ENCODE data around the gene SPACA6.

Gene SPACA6

GRCh38 chr19:51704626-51705025 is 11.5 kb downstream of the SPACA6 start:
- peaks cover 12% of the 10 kb centered on the region for H3K4me1 ChIP-seq (ENCODE audit: control insufficient read depth, insufficient read depth, low read length)
- peak overlapping the region; percentile 55 for H3K27ac ChIP-seq (ENCODE audit: insufficient read depth, low read depth, low read length, poor library complexity, severe bottlenecking)
- WGBS, 2 experiments = 62 to 71% methylated on average over 4 of the region's 4 CpGs
- H3K27me3 ChIP-seq (ENCODE audit: control insufficient read depth, insufficient read depth, low read length, poor library complexity, severe bottlenecking) = peaks cover 18% of the 10 kb centered on the region
- H3K9me3 ChIP-seq (ENCODE audit: control insufficient read depth, low read length) = no peaks in the 10 kb centered on the region
- H3K4me3 ChIP-seq (ENCODE audit: insufficient read depth, low read depth, low read length) = peak overlapping the region; percentile 56
- H3K36me3 ChIP-seq (ENCODE audit: control insufficient read depth, insufficient read depth, low read length) = no peaks in the 10 kb centered on the region

- peaks cover 12% of the 10 kb centered on the region for H3K4me1 ChIP-seq (ENCODE audit: control insufficient read depth, insufficient read depth, low read length)
- H3K9me3 ChIP-seq (ENCODE audit: control insufficient read depth, low read length) = no peaks in the 10 kb centered on the region
- peaks cover 21% of the 10 kb centered on the region for H3K27me3 ChIP-seq (ENCODE audit: control insufficient read depth, insufficient read depth, low read length, poor library complexity, severe bottlenecking)
- H3K27ac ChIP-seq (ENCODE audit: insufficient read depth, low read depth, low read length, poor library complexity, severe bottlenecking) = no peak overlapping the region
- 94 to 95% methylated on average over 4 of the region's 4 CpGs for WGBS, 2 experiments
- H3K4me3 ChIP-seq (ENCODE audit: insufficient read depth, low read depth, low read length) = no peak overlapping the region
- H3K36me3 ChIP-seq (ENCODE audit: control insufficient read depth, insufficient read depth, low read length) = no peaks in the 10 kb centered on the region
Measured at GRCh38 chr19:51706296-51706695, 13.2 kb downstream of the SPACA6 start.

GRCh38 chr19:51706885-51707284 is 13.8 kb downstream of the SPACA6 start:
- Histone ChIP-seq H3K27me3 (ENCODE audit: control insufficient read depth, insufficient read depth, low read length, poor library complexity, severe bottlenecking) (peaks cover 21% of the 10 kb centered on the region), H3K36me3 (ENCODE audit: control insufficient read depth, insufficient read depth, low read length) (no peaks in the 10 kb centered on the region), H3K4me3 (ENCODE audit: insufficient read depth, low read depth, low read length) (no peak overlapping the region), H3K27ac (ENCODE audit: insufficient read depth, low read depth, low read length, poor library complexity, severe bottlenecking) (no peak overlapping the region), H3K4me1 (ENCODE audit: control insufficient read depth, insufficient read depth, low read length) (peaks cover 12% of the 10 kb centered on the region), H3K9me3 (ENCODE audit: control insufficient read depth, low read length) (no peaks in the 10 kb centered on the region)
- WGBS, 2 experiments = 92 to 95% methylated on average over 3 of the region's 3 CpGs

- 91 to 92% methylated on average over 4 of the region's 4 CpGs for WGBS, 2 experiments
- Histone ChIP-seq H3K27ac (ENCODE audit: insufficient read depth, low read depth, low read length, poor library complexity, severe bottlenecking) (no peak overlapping the region), H3K27me3 (ENCODE audit: control insufficient read depth, insufficient read depth, low read length, poor library complexity, severe bottlenecking) (peaks cover 3% of the 10 kb centered on the region), H3K36me3 (ENCODE audit: control insufficient read depth, insufficient read depth, low read length) (no peaks in the 10 kb centered on the region), H3K4me3 (ENCODE audit: insufficient read depth, low read depth, low read length) (no peak overlapping the region), H3K9me3 (ENCODE audit: control insufficient read depth, low read length) (no peaks in the 10 kb centered on the region), H3K4me1 (ENCODE audit: control insufficient read depth, insufficient read depth, low read length) (no peaks in the 10 kb centered on the region)
Measured at GRCh38 chr19:51708811-51709210, 15.7 kb downstream of the SPACA6 start.

- Histone ChIP-seq H3K9me3 (ENCODE audit: control insufficient read depth, low read length) (no peaks in the 10 kb centered on the region), H3K4me3 (ENCODE audit: insufficient read depth, low read depth, low read length) (no peak overlapping the region), H3K27ac (ENCODE audit: insufficient read depth, low read depth, low read length, poor library complexity, severe bottlenecking) (no peak overlapping the region), H3K36me3 (ENCODE audit: control insufficient read depth, insufficient read depth, low read length) (no peaks in the 10 kb centered on the region), H3K4me1 (ENCODE audit: control insufficient read depth, insufficient read depth, low read length) (no peaks in the 10 kb centered on the region), H3K27me3 (ENCODE audit: control insufficient read depth, insufficient read depth, low read length, poor library complexity, severe bottlenecking) (peaks cover 3% of the 10 kb centered on the region)
- 87 to 88% methylated on average over 6 of the region's 6 CpGs for WGBS, 2 experiments
Measured at GRCh38 chr19:51709575-51709974, 16.4 kb downstream of the SPACA6 start.

- no peak overlapping the region for H3K27ac ChIP-seq (ENCODE audit: insufficient read depth, low read depth, low read length, poor library complexity, severe bottlenecking)
- no peaks in the 10 kb centered on the region for H3K9me3 ChIP-seq (ENCODE audit: control insufficient read depth, low read length)
- H3K4me3 ChIP-seq (ENCODE audit: insufficient read depth, low read depth, low read length) = no peak overlapping the region
- peaks cover 3% of the 10 kb centered on the region for H3K27me3 ChIP-seq (ENCODE audit: control insufficient read depth, insufficient read depth, low read length, poor library complexity, severe bottlenecking)
- no peaks in the 10 kb centered on the region for H3K4me1 ChIP-seq (ENCODE audit: control insufficient read depth, insufficient read depth, low read length)
- 88 to 89% methylated on average over 2 of the region's 2 CpGs for WGBS, 2 experiments
- no peaks in the 10 kb centered on the region for H3K36me3 ChIP-seq (ENCODE audit: control insufficient read depth, insufficient read depth, low read length)
Measured at GRCh38 chr19:51710163-51710562, 17.0 kb downstream of the SPACA6 start.

GRCh38 chr19:51711702-51712101 is 18.6 kb downstream of the SPACA6 start:
- peaks cover 8% of the 10 kb centered on the region for H3K27me3 ChIP-seq (ENCODE audit: control insufficient read depth, insufficient read depth, low read length, poor library complexity, severe bottlenecking)
- H3K4me3 ChIP-seq (ENCODE audit: insufficient read depth, low read depth, low read length) = no peak overlapping the region
- H3K4me1 ChIP-seq (ENCODE audit: control insufficient read depth, insufficient read depth, low read length) = no peaks in the 10 kb centered on the region
- no peaks in the 10 kb centered on the region for H3K36me3 ChIP-seq (ENCODE audit: control insufficient read depth, insufficient read depth, low read length)
- no peaks in the 10 kb centered on the region for H3K9me3 ChIP-seq (ENCODE audit: control insufficient read depth, low read length)
- 79 to 89% methylated on average over 1 of the region's 1 CpG for WGBS, 2 experiments
- H3K27ac ChIP-seq (ENCODE audit: insufficient read depth, low read depth, low read length, poor library complexity, severe bottlenecking) = no peak overlapping the region

GRCh38 chr19:51712461-51713081 is 19.4 kb downstream of the SPACA6 start:
- H3K36me3 ChIP-seq (ENCODE audit: control insufficient read depth, insufficient read depth, low read length) = no peaks in the 10 kb centered on the region
- H3K4me1 ChIP-seq (ENCODE audit: control insufficient read depth, insufficient read depth, low read length) = no peaks in the 10 kb centered on the region
- H3K4me3 ChIP-seq (ENCODE audit: insufficient read depth, low read depth, low read length) = no peak overlapping the region
- peaks cover 17% of the 10 kb centered on the region for H3K27me3 ChIP-seq (ENCODE audit: control insufficient read depth, insufficient read depth, low read length, poor library complexity, severe bottlenecking)
- H3K9me3 ChIP-seq (ENCODE audit: control insufficient read depth, low read length) = no peaks in the 10 kb centered on the region
- no peak overlapping the region for H3K27ac ChIP-seq (ENCODE audit: insufficient read depth, low read depth, low read length, poor library complexity, severe bottlenecking)
- WGBS, 2 experiments = 38% methylated on average over 8 to 9 of the region's 9 CpGs

GRCh38 chr19:51713319-51714285 is 20.5 kb downstream of the SPACA6 start:
- H3K36me3 ChIP-seq (ENCODE audit: control insufficient read depth, insufficient read depth, low read length) = no peaks in the 10 kb centered on the region
- no peaks in the 10 kb centered on the region for H3K4me1 ChIP-seq (ENCODE audit: control insufficient read depth, insufficient read depth, low read length)
- WGBS, 2 experiments = 93 to 95% methylated on average over 74 of the region's 74 CpGs

GRCh38 chr19:51714848-51715247 is 21.7 kb downstream of the SPACA6 start:
- Histone ChIP-seq H3K27ac (ENCODE audit: insufficient read depth, low read depth, low read length, poor library complexity, severe bottlenecking) (no peak overlapping the region), H3K36me3 (ENCODE audit: control insufficient read depth, insufficient read depth, low read length) (no peaks in the 10 kb centered on the region), H3K4me3 (ENCODE audit: insufficient read depth, low read depth, low read length) (no peak overlapping the region), H3K27me3 (ENCODE audit: control insufficient read depth, insufficient read depth, low read length, poor library complexity, severe bottlenecking) (peaks cover 40% of the 10 kb centered on the region), H3K4me1 (ENCODE audit: control insufficient read depth, insufficient read depth, low read length) (peaks cover 4% of the 10 kb centered on the region), H3K9me3 (ENCODE audit: control insufficient read depth, low read length) (no peaks in the 10 kb centered on the region)
- 72 to 73% methylated on average over 3 of the region's 3 CpGs for WGBS, 2 experiments

More at GRCh38 chr19:51713319-51714285, 20.5 kb downstream of the SPACA6 start:
- Histone ChIP-seq H3K4me3 (ENCODE audit: insufficient read depth, low read depth, low read length) (no peak overlapping the region), H3K9me3 (ENCODE audit: control insufficient read depth, low read length) (no peaks in the 10 kb centered on the region), H3K27ac (ENCODE audit: insufficient read depth, low read depth, low read length, poor library complexity, severe bottlenecking) (no peak overlapping the region), H3K27me3 (ENCODE audit: control insufficient read depth, insufficient read depth, low read length, poor library complexity, severe bottlenecking) (peaks cover 27% of the 10 kb centered on the region)

Measured in ectodermal cell (in vitro differentiated cells).